Heart left ventricle (tissue), 16 donors: ENCODE results near the gene HIP1. TPM values are rescaled to one million over a fixed set of nuclear protein-coding genes. Genes with fewer than 3 reads are reported as not detected.

Experiments
- ATAC-seq, 4 donors: fragments of 200-7000 bp; cut with Tn5 transposase; one replicate each; pipeline ENCODE4 v1.9.1; 2020 to 2022; ENCODE audit warnings: moderate library complexity in 4 of 4, mild to moderate bottlenecking in 3 of 4, moderate number of reproducible peaks in 1 of 4
- DNase-seq, 5 donors: peaks; one replicate each; pipeline ENCODE4 v3.0.0-alpha.2; 2020
- H3K27ac ChIP-seq, 12 donors: fragments of 200-600 bp; sonication (generic) in 4 of 12; one replicate each; pipeline versions ENCODE4 v1.5.0 to v1.8.0; 2016 to 2022; ENCODE audit warnings: mild to moderate bottlenecking in 2 of 12
- H3K27me3 ChIP-seq, 9 donors: fragments of 200-600 bp; sonication (generic) in 2 of 9; one replicate each; pipeline versions ENCODE4 v1.5.1 to v1.8.0; 2016 to 2022; ENCODE audit warnings: mild to moderate bottlenecking in 3 of 9
- H3K36me3 ChIP-seq, 9 donors: fragments of 200-600 bp; sonication (generic) in 2 of 9; one replicate each; pipeline versions ENCODE4 v1.5.0 to v1.8.0; 2018 to 2022; ENCODE audit warnings: mild to moderate bottlenecking in 2 of 9
- H3K4me1 ChIP-seq, 12 donors: fragments of 200-600 bp; sonication (generic) in 4 of 12; one replicate each; pipeline versions ENCODE4 v1.5.0 to v1.8.0; 2016 to 2022; ENCODE audit warnings: mild to moderate bottlenecking in 3 of 12
- H3K4me3 ChIP-seq, 12 donors: fragments of 200-600 bp; sonication (generic) in 4 of 12; one replicate each; pipeline versions ENCODE4 v1.5.0 to v1.8.0; 2017 to 2022; ENCODE audit warnings: mild to moderate bottlenecking in 9 of 12, moderate library complexity in 4 of 12
- H3K9me3 ChIP-seq, 12 donors: fragments of 200-600 bp; sonication (generic) in 4 of 12; one replicate each; pipeline versions ENCODE4 v1.5.0 to v1.8.0; 2016 to 2022; ENCODE audit warnings: mild to moderate bottlenecking in 1 of 12
- CTCF ChIP-seq, 12 donors: fragments of 200-600 bp; sonication (generic) in 4 of 12; IDR thresholded peaks; one replicate each; pipeline versions ENCODE4 v1.5.0 to v1.8.0; 2018 to 2022; ENCODE audit warnings: antibody characterized with exemption in 12 of 12, mild to moderate bottlenecking in 5 of 12
- POLR2A ChIP-seq, 2 donors: fragments of 450-650 bp; IDR thresholded peaks; one replicate each; pipeline ENCODE4 v1.6.1; 2017; ENCODE audit warnings: antibody characterized with exemption in 2 of 2, mild to moderate bottlenecking in 2 of 2, moderate library complexity in 2 of 2
- WGBS, 4 donors: extraction: QIAGEN DNeasy Blood & Tissue Kit in 2 of 4; methylation state at CpG; one replicate each; pipeline versions ENCODE4 v1.1.5 to v1.1.7; 2013 to 2018; 5-methylcytosine and 5-hydroxymethylcytosine counted together
- intact Hi-C, 10 donors: fragments of 100-400 bp; cut with DNase I; formaldehyde crosslinking; loops; one replicate each; pipeline versions ENCODE4 v1.11.1 to v1.14.2; 2022
- polyA plus RNA-seq, 2 donors: library from polyadenylated mRNA; stranded (reverse); fragments of 200-250 nt; gene quantifications; one replicate each; pipeline ENCODE4 v1.2.3, GENCODE V29; 2013
- total RNA-seq, 9 donors: library from RNA; depleted of rRNA in 2 of 9; stranded (reverse); fragments of >200 nt in 2 of 9; fragmentation: NEBNext Ultra II Directional in 3 of 9; extraction: Animal tissue kit (Norgen Biotek cat#: 25700) in 3 of 9; gene quantifications; one replicate each; pipeline versions ENCODE4 v1.1.0 to v1.2.4, GENCODE V29; 2016 to 2023
- donor health status: ischemic (EF 13 %, LVEDD 7.1; RV severe dilation, severe dysfunction).
- donor health status: healthy with polysubstance abuse.
- donor health status: DM: no; HTN: yes; CAD: no.
- donor health status: DM: no; HTN: no; CAD: no.
- donor health status: ischemic (EF 25% LVEDD 6.9; RV normal size, moderate dysfunction).
- donor health status: ischemic (EF 25% LVEDD 5.7; RV mildly dilated, moderate dysfunction).
- donor health status: healthy.
- donor health status: DM: yes; HTN: yes; CAD: no.
- donor health status: ischemic (EF 35%, LVEDD 5.7; RV mildly dilated, moderate dysfunction).
- donor health status: nonischemic (EF 11% LVEDD 7.7; RV severe dilation, severe dysfunction).
- donor health status: DM: yes; HTN: yes; CAD: no.
- donor health status: PGD.
- donor health status: ischemic (EF 29% LVEDD 5.4; RV normal size, mild dysfunction).
- donor health status: nonischemic (EF 23%, LVEDD 6.1; RV moderate dilation, normal function).

The HIP1 gene
- total and polyA plus RNA-seq, 11 donors = 5.9 to 36.4 (median 21.8) TPM

- Histone ChIP-seq H3K4me3 (no peak overlapping the region), H3K9me3 (peaks cover 0 to 3% (median 0%) of the 10 kb centered on the region in 12 donors), H3K36me3 (no peaks in the 10 kb centered on the region), H3K4me1 (peaks cover 0 to 14% (median 0%) of the 10 kb centered on the region in 12 donors), H3K27ac (no peak overlapping the region), H3K27me3 (no peaks in the 10 kb centered on the region)
- no peak for TF ChIP-seq CTCF (IDR thresholded peaks at IDR 0.05)
- no peak for TF ChIP-seq POLR2A (IDR thresholded peaks at IDR 0.05)
- 69 to 78% (median 72%) methylated on average over 4 of the region's 4 CpGs for WGBS, 4 donors
- DNase-seq (no peak), ATAC-seq (no peak)
- intact Hi-C loops = loop anchor here in 1 of 10 donors (10.0 kb wide), 1 partner anchor 65 kb away; the partner anchor contains the start of gene HIP1
Observed at GRCh38 chr7:75669579-75669978, 69.2 kb downstream of the HIP1 start.

DNA sequence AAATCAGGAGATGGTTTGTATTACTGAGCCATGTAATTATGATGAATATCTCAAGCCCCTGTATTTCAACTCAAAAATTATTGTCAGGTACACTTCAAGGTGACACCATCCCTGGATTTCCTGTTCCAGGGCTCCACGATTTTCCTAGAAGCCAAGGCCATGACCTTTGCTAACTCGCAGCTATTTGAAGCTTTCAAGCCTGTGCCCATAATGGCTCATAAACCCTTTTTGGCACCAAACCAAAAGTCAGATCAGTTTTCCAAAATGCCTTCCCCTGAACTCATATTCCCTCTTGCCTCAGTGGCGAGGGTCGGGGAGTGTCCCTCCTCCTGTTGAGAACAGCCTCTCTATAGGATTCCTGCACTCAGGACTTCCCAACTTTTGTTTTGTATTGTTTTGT, 70.8 kb downstream of the HIP1 start:
- H3K36me3 ChIP-seq = no peaks in the 10 kb centered on the region
- no peak for DNase-seq
- ATAC-seq = no peak
- TF ChIP-seq POLR2A (IDR thresholded peaks at IDR 0.05) = no peak
- TF ChIP-seq CTCF (IDR thresholded peaks at IDR 0.05) = no peak
- H3K9me3 ChIP-seq = no peaks in the 10 kb centered on the region
- peaks cover 0 to 14% (median 0%) of the 10 kb centered on the region in 12 donors for H3K4me1 ChIP-seq
- intact Hi-C loops = loop anchor here in 1 of 10 donors (10.0 kb wide), 1 partner anchor 67 kb away; the partner anchor contains the start of gene HIP1
- no peaks in the 10 kb centered on the region for H3K27me3 ChIP-seq
- WGBS, 4 donors = 47 to 67% (median 62%) methylated on average over 4 of the region's 4 CpGs
- H3K4me3 ChIP-seq = no peak overlapping the region
- no peak overlapping the region for H3K27ac ChIP-seq

DNA sequence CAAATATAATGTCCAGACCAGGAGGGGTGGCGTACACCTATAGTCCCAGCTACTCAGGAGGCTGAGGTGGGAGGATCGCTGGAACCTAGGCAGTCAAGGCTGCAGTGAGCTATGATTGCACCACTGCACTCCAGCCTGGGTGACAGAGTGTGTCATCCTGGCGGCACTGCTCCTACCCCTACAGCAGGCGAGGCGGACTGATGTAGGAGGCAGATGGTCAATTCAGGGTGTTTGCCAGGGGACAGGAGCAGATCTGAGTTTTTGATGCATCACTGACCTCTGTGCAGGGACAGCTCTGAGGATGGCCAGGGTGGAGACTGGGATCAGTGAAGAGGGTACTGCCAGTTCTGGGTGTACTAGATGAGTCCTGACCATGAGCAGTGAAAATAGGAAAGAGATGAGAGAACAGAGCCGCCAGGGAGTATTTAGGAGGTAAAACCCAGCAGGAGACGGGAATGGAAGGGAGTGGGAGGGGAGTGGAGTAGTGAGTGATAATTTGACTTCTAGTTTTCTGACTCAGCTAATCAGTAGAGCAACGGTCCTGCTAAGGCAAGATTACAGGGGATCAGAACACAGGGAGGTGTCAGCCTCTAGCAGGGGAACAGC, 75.3 kb downstream of the HIP1 start:
- WGBS, 4 donors = 88 to 92% (median 91%) methylated on average over 8 of the region's 8 CpGs

More for the DNA sequence above, 75.3 kb downstream of the HIP1 start:
- TF ChIP-seq POLR2A (IDR thresholded peaks at IDR 0.05) (no peak), CTCF (IDR thresholded peaks at IDR 0.05) (no peak)
- Histone ChIP-seq H3K27me3 (no peaks in the 10 kb centered on the region), H3K4me1 (peaks cover 0 to 7% (median 0%) of the 10 kb centered on the region in 12 donors), H3K9me3 (no peaks in the 10 kb centered on the region), H3K4me3 (no peak overlapping the region), H3K36me3 (no peaks in the 10 kb centered on the region), H3K27ac (no peak overlapping the region)
- intact Hi-C loops = loop anchor here in 1 of 10 donors (10.0 kb wide), 1 partner anchor 71 kb away; the partner anchor contains the start of gene HIP1
- ATAC-seq = no peak
- DNase-seq = no peak
